DOHH2 (cell line): Measurements from ENCODE around the gene MKRN2OS.

Experiments
- H3F3A ChIP-seq: fragments of 200-600 bp; sonication (generic), shearing (Covaris generic); 2 replicates; pipeline ENCODE4 v1.6.0; 2016; ENCODE audit warnings: antibody characterized with exemption, mild to moderate bottlenecking; ENCODE audit not compliant: control insufficient read depth, insufficient read depth
- H3K27ac ChIP-seq: fragments of 200-600 bp; sonication (generic); 2 replicates; pipeline ENCODE4 v1.5.1; 2014; ENCODE audit warnings: low read depth, mild to moderate bottlenecking, low read length, moderate library complexity
- H3K27me3 ChIP-seq: fragments of 200-600 bp; sonication (generic); 2 replicates; pipeline ENCODE4 v1.6.1; 2014; ENCODE audit warnings: mild to moderate bottlenecking, low read length, mixed read lengths; ENCODE audit not compliant: control insufficient read depth
- H3K36me3 ChIP-seq: fragments of 200-600 bp; sonication (generic); 2 replicates; pipeline ENCODE4 v1.6.1; 2014; ENCODE audit warnings: mild to moderate bottlenecking, low read length, moderate library complexity, mixed read lengths; ENCODE audit not compliant: control insufficient read depth
- H3K4me1 ChIP-seq: fragments of 200-600 bp; sonication (generic); 2 replicates; pipeline ENCODE4 v1.6.1; 2014; ENCODE audit warnings: mild to moderate bottlenecking, low read length, mixed read lengths; ENCODE audit not compliant: control insufficient read depth
- H3K4me2 ChIP-seq: fragments of 200-600 bp; sonication (generic); 2 replicates; pipeline ENCODE4 v1.6.0; 2014; ENCODE audit warnings: mild to moderate bottlenecking, low read length, moderate library complexity
- H3K4me3 ChIP-seq: fragments of 200-600 bp; sonication (generic); 2 replicates; pipeline ENCODE4 v1.5.1; 2014; ENCODE audit warnings: mild to moderate bottlenecking, low read length, mixed read lengths
- H3K79me2 ChIP-seq: fragments of 200-600 bp; sonication (generic); 2 replicates; pipeline ENCODE4 v1.6.1; 2014; ENCODE audit warnings: mild to moderate bottlenecking, low read length, mixed read lengths; ENCODE audit not compliant: control insufficient read depth
- H3K9me2 ChIP-seq: fragments of 200-600 bp; sonication (generic); replicated peaks from 2 replicates; pipeline ENCODE4 v1.6.1; 2014; ENCODE audit warnings: mild to moderate bottlenecking, low read length, mixed read lengths; ENCODE audit not compliant: control insufficient read depth
- H3K9me3 ChIP-seq: fragments of 200-600 bp; sonication (generic); 2 replicates; pipeline ENCODE4 v1.6.1; 2014; ENCODE audit warnings: antibody characterized with exemption, low read length, mixed read lengths; ENCODE audit not compliant: control insufficient read depth, insufficient read depth
- H4K20me1 ChIP-seq: fragments of 200-600 bp; sonication (generic); 2 replicates; pipeline ENCODE4 v1.6.0; 2014; ENCODE audit warnings: low read depth, mild to moderate bottlenecking, antibody characterized with exemption, low read length, moderate library complexity; ENCODE audit not compliant: control insufficient read depth, insufficient read depth
- CTCF ChIP-seq: fragments of 200-600 bp; sonication (generic); IDR thresholded peaks from one replicate; pipeline ENCODE4 v1.5.1; 2014; ENCODE audit warnings: antibody characterized with exemption, mild to moderate bottlenecking, low read depth, low read length; ENCODE audit not compliant: poor library complexity, severe bottlenecking
- EZH2phosphoT487 ChIP-seq: fragments of 200-600 bp; sonication (generic); IDR thresholded peaks from 2 replicates; pipeline ENCODE4 v1.6.1; 2017; ENCODE audit warnings: borderline replicate concordance, mild to moderate bottlenecking, antibody characterized with exemption, low read length, moderate library complexity, mixed read lengths

Gene MKRN2OS

GRCh38 chr3:12495749-12496452 lies 49.4 kb downstream of the MKRN2OS start:
- Histone ChIP-seq H3K27ac (no peak overlapping the region), H3K4me1 (peaks cover 4% of the 10 kb centered on the region; the same call in 1 of the 2 replicates), H3K79me2 (no peaks in the 10 kb centered on the region), H3F3A (no peaks in the 10 kb centered on the region), H3K4me2 (no peak overlapping the region), H3K9me2 (no peaks in the 10 kb centered on the region), H3K36me3 (peaks cover 85% of the 10 kb centered on the region), H3K9me3 (no peaks in the 10 kb centered on the region), H3K27me3 (no peaks in the 10 kb centered on the region), H4K20me1 (no peaks in the 10 kb centered on the region), H3K4me3 (no peak overlapping the region)
- TF ChIP-seq EZH2phosphoT487 (no peak), CTCF (peak; percentile 51)

- no peaks in the 10 kb centered on the region for H3K9me2 ChIP-seq
- H3K9me3 ChIP-seq: no peaks in the 10 kb centered on the region
- peaks cover 11% of the 10 kb centered on the region for H3K4me1 ChIP-seq
- no peak overlapping the region for H3K4me2 ChIP-seq
- peaks cover 75% of the 10 kb centered on the region for H3K36me3 ChIP-seq
- H3K79me2 ChIP-seq: peaks cover 43% of the 10 kb centered on the region
- H3K4me3 ChIP-seq: no peak overlapping the region
- TF ChIP-seq CTCF: no peak
- TF ChIP-seq EZH2phosphoT487: no peak
- no peaks in the 10 kb centered on the region for H3F3A ChIP-seq
- no peaks in the 10 kb centered on the region for H4K20me1 ChIP-seq
- no peaks in the 10 kb centered on the region for H3K27me3 ChIP-seq
- H3K27ac ChIP-seq: no peak overlapping the region
Measured at GRCh38 chr3:12490547-12490946, 54.8 kb downstream of the MKRN2OS start.

GRCh38 chr3:12489832-12490231 lies 55.5 kb downstream of the MKRN2OS start:
- Histone ChIP-seq H3K79me2 (peaks cover 50% of the 10 kb centered on the region), H3K9me3 (no peaks in the 10 kb centered on the region), H3K9me2 (no peaks in the 10 kb centered on the region), H3K27me3 (no peaks in the 10 kb centered on the region), H3K4me1 (peaks cover 15% of the 10 kb centered on the region), H3K36me3 (peaks cover 70% of the 10 kb centered on the region), H3K4me3 (no peak overlapping the region), H3K27ac (no peak overlapping the region), H3K4me2 (no peak overlapping the region), H4K20me1 (no peaks in the 10 kb centered on the region), H3F3A (no peaks in the 10 kb centered on the region)
- no peak for TF ChIP-seq EZH2phosphoT487
- TF ChIP-seq CTCF: no peak
